ENCODE measurements around the gene ALKBH4.
"Not testable (repeated sequence)": the region's sequence is repeated elsewhere in the genome, so short reads cannot be mapped to it uniquely, and the experiment has no call there.

Gene ALKBH4

DNA sequence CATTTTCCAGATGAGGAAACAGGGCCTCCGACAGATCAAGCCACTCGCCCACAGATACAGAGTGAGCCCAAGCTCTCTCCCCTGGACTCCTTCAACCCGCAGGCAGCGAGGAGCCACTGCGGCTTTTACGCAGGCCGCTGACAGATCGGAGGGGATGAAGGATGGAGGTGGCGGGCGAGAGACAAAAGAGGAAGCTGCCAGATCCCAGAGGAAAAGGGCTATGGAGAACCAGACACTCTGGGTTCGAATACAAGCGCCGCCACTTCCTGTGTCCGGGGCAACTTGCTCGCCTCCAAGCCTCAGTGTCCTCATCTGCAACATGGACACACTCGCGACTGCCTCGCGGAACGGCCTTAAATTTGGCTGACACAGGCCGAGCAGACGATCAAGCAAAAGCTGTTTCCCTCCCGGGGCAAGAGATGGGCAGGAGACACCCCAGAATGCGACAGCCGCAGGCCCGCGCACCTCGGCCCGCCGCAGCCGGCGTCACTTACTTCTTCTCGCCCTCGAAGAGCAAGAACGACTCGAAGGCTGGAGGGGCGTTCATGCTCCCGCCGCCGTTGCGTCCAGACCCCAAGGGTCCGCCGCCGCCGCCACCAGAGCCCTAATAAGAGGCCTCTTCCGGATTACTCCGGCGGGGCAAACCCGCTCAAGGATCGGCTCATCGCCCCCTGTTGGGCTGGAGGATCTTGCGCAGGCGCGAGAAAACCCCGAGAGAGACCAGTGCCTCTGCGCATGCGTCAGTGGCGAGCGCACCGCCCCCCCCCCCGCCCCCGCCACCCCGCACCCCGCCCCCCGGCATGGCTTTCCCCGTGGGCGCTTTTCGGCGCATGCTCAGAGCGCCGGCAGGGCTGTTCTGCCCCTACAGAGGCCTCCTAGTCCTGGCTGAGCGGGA is 13.9 kb upstream of the ALKBH4 start, which contains the start of gene POLR2J:
Gene POLR2J (minus strand): TSS at position 609 of the 895 bp plus-strand sequence. CDS start 62 bp downstream, at position 547.
- DNase-seq, result peak; percentile 94

GRCh38 chr7:102474736-102475435 is 10.2 kb upstream of the ALKBH4 start:
- DNase-seq, result not testable (repeated sequence)

DNA sequence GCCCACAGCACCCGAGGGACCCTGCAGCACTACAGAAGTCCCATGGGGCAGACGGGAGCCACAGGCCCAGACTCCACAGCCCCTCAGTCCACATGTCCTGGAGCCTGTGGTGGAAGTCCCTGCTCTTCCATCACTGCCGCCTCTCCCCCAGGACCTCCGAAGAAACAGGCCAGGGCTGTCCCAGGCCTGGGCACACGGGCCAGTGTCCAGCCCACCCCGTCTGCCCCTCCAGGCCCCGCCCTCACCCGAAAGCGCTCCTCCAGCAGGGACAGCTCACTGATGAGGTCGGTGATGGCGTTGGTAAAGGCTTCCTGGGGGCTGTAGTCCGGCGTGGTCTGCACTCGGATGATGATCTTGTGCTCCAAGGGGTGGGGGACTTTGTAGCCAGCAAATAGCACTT is 9.5 kb upstream of the ALKBH4 start:
- DNase-seq, result not testable (repeated sequence)

GRCh38 chr7:102473271-102473991 is 8.8 kb upstream of the ALKBH4 start:
- DNase-seq, result no peak

DNA sequence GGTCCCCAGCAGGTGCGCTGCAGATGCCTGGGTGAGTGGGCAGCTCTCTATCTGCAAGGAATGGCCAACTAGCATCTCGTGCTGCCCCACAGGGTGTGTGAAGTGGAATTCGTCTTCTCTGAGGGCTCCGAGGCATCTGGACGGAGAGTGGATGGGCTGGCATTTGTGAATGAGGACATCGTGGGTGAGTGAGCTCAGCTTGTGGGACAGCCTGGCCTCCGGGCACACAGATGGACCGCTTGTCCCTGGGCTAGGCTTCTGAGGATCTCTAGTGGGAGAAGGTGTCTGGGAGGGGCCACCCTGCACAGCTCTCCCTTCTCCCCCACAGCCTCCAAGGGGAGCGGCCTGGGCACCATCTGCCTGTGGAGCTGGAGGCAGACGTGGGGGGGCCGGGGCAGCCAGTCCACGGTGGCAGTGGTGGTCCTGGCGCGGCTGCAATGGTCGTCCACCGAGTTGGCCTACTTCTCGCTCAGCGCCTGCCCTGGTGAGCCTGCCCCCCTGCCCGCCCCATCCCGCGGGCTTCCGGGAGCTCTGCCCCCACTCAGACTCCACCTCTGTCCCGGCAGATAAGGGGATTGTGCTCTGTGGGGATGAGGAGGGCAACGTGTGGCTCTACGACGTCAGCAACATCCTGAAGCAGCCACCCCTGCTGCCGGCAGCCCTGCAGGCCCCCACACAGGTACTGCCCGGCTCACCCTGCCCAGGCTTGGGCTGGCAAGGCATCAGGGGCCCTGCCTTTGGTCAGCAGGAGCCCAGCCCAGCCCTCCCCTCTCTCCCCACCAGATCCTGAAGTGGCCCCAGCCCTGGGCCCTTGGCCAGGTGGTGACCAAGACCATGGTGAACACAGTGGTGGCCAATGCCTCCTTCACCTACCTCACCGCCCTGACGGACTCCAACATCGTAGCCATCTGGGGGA is 7.7 kb upstream of the ALKBH4 start:
- no peak for DNase-seq

DNA sequence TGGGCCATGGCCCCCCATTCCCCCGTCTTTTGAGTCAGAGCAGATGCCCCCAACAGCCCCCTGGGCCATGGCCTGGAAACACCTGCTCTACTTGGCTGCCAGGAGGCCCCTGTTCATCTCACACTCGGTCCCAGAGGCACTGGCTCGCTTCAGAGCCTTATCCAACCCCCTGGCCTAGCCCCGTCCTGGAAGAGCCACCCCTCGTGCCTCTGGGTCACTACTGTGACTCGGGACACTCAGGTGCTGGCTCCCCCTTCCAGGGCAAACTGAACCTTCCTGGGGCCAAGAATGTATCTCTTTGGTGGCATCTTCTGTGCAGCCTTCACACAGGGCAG is 7.1 kb upstream of the ALKBH4 start:
- no peak for DNase-seq

GRCh38 chr7:102469972-102470825 is 5.5 kb upstream of the ALKBH4 start:
- DNase-seq, result no peak

DNA sequence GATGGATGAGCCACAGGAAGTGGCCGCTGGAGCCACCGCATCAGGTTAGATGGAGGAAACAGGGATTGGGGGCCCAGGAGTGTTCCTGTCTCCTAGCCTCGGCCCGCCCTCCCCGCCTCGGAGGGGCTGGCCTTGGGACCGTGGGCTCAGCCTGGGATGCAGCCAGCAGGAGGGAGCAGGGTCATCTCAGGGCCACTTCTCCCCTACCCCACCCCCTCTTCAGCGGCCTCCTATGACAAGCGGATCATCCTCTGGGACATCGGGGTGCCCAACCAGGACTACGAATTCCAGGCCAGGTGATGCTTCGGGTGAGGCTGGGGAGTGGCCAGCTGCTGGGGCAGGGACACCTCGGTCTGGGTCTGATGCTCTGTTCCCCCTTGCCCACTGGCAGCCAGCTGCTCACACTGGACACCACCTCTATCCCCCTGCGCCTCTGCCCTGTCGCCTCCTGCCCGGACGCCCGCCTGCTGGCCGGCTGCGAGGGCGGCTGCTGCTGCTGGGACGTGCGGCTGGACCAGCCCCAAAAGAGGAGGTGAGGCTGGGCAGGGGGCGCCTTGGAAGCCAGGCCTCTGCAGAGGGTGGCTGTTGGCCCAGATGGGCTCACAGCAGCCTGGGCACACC is 4.8 kb upstream of the ALKBH4 start:
- no peak for DNase-seq

GRCh38 chr7:102468478-102469350 is 4.1 kb upstream of the ALKBH4 start:
- DNase-seq, result no peak

DNA sequence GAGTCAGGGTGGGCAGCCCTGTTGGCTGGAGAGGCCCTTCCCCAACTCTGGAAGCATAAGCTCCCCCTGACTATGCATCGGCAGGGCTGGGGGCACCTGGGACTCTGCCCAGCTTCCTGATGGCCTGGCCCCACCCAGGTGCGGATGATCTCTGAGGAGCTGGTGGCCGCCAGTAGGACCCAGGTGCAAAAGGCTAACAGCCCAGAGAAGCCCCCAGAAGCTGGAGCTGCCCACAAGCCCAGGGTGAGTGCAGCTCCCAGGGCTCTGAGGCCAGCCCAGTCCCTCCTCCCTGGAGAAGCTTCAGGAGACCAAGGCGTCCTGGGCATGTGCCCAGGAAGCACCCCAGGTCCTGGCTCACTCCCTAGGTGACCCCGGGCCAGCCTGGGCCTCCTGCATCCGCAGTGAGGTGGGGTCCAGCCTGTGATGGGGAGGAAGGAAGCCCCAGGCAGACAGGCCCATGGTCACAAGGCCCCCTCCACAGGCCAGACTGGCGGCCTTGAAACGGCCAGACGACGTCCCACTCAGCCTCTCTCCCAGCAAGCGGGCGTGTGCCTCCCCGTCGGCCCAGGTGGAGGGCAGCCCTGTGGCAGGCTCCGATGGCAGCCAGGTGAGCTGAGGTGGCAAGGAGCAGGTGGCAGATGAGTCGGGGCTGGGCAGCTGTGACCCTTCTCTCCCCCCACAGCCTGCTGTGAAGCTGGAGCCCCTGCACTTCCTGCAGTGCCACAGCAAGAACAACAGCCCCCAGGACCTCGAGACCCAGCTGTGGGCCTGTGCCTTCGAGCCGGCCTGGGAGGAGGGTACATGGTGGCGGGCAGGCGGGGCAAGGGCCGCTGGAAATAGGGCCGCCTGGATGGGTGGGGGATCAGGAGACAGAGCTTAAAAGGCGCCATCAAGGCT is 3.2 kb upstream of the ALKBH4 start:
- no peak for DNase-seq

GRCh38 chr7:102466097-102466496 is 1.4 kb upstream of the ALKBH4 start:
- DNase-seq, result no peak

GRCh38 chr7:102463841-102464576 is 654 bp downstream of the ALKBH4 start:
- no peak for DNase-seq

- DNase-seq, result no peak
Observed at GRCh38 chr7:102460467-102460866, 4.2 kb downstream of the ALKBH4 start.

GRCh38 chr7:102459221-102459844 is 5.3 kb downstream of the ALKBH4 start:
- no peak for DNase-seq

- no peak for DNase-seq
Observed at GRCh38 chr7:102457352-102457924, 7.2 kb downstream of the ALKBH4 start.

DNA sequence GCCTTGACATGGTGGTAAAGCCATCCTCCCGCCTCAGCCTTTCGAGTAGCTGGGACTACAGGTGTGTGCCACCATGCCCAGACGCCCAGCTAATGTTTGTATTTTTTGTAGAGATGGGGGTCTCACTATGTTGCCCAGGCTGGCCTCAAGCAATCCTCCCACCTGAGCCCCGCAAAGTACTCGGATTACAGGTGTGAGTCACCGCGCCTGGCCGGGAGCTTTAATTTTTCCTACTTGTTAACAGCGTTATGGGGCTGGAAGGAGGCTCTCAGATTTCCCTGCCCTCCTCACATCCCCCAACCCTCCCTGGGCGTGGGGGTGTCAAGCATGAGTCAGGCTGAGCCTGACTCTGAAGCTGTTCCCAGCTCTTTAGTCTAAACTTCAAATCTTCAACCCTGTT is 8.3 kb downstream of the ALKBH4 start:
- no peak for DNase-seq

- no peak for DNase-seq
Observed at GRCh38 chr7:102455596-102455995, 9.1 kb downstream of the ALKBH4 start.
